Breast epithelium (tissue), 3 donors: ENCODE data around the gene KYAT1.

Experiments used
- POLR2A ChIP-seq: fragments of 450-650 bp; IDR thresholded peaks from one replicate; pipeline ENCODE4 v1.6.1; 2016; ENCODE audit warnings: antibody characterized with exemption, mild to moderate bottlenecking, moderate library complexity
- POLR2AphosphoS5 ChIP-seq, 3 donors: sonication (generic); formaldehyde crosslinking; IDR thresholded peaks; one replicate each; pipeline ENCODE4 v1.6.1; 2017; ENCODE audit warnings: antibody characterized with exemption in 3 of 3
- TF ChIP-seq, protein P1 (sequence below), 3 donors: fragments of 450-650 bp; IDR thresholded peaks; one replicate each; pipeline ENCODE4 v1.5.1; 2016 to 2017; ENCODE audit warnings: antibody characterized with exemption in 3 of 3, mild to moderate bottlenecking in 3 of 3, moderate library complexity in 3 of 3

DNA sequence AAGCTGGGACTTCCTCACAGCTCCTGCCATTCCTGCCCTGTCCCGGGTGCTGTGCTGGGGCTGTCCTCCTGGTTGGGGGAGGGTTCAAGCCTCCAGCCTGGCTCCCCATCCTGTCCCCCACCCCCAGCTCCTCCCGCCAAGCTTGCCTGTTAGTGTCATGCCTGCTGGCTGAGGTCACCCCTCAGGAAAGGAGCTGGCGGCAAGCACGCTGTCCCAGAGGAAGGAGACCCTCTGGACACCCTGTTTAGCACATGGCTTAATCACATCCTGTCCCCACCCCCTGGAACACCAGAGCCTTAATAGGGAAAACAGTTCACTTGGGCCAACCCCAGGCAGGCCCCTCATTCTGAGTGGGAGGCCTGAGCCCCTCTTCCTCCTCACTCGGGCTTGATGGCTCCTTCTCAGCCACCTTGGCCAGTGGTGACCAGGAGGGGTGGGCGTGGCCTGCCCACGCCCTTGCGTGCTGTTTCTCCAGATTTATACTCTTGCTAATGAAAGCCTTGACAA, 29.8 kb upstream of the KYAT1 start:
- TF ChIP-seq, protein P1, sequence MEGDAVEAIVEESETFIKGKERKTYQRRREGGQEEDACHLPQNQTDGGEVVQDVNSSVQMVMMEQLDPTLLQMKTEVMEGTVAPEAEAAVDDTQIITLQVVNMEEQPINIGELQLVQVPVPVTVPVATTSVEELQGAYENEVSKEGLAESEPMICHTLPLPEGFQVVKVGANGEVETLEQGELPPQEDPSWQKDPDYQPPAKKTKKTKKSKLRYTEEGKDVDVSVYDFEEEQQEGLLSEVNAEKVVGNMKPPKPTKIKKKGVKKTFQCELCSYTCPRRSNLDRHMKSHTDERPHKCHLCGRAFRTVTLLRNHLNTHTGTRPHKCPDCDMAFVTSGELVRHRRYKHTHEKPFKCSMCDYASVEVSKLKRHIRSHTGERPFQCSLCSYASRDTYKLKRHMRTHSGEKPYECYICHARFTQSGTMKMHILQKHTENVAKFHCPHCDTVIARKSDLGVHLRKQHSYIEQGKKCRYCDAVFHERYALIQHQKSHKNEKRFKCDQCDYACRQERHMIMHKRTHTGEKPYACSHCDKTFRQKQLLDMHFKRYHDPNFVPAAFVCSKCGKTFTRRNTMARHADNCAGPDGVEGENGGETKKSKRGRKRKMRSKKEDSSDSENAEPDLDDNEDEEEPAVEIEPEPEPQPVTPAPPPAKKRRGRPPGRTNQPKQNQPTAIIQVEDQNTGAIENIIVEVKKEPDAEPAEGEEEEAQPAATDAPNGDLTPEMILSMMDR (IDR thresholded peaks at IDR 0.05), result no peak
- TF ChIP-seq POLR2AphosphoS5 (IDR thresholded peaks at IDR 0.05) (no peak), POLR2A (no peak)
